Stomach smooth muscle (tissue), 2 donors: Measurements from ENCODE around the gene KRT73.

Source experiments
- H3K27ac ChIP-seq: one replicate; pipeline ENCODE4 v1.7.0; 2013; ENCODE audit warnings: mild to moderate bottlenecking, low read length, inconsistent platforms
- H3K27me3 ChIP-seq, 2 donors: one replicate each; pipeline ENCODE4 v1.7.0; 2013; ENCODE audit warnings: low read length in 2 of 2; ENCODE audit not compliant: insufficient read depth in 2 of 2, control insufficient read depth in 1 of 2
- H3K36me3 ChIP-seq, 2 donors: one replicate each; pipeline ENCODE4 v1.7.0; 2013; ENCODE audit warnings: low read length in 2 of 2; ENCODE audit not compliant: control insufficient read depth in 2 of 2, insufficient read depth in 2 of 2
- H3K4me1 ChIP-seq: one replicate; pipeline ENCODE4 v1.7.0; 2013; ENCODE audit warnings: low read length; ENCODE audit not compliant: control insufficient read depth, insufficient read depth
- H3K4me3 ChIP-seq, 2 donors: one replicate each; pipeline ENCODE4 v1.7.0; 2013; ENCODE audit warnings: low read length in 2 of 2
- H3K9ac ChIP-seq, 2 donors: one replicate each; pipeline ENCODE4 v1.7.0; 2013; ENCODE audit warnings: low read length in 2 of 2, mild to moderate bottlenecking in 1 of 2
- H3K9me3 ChIP-seq, 2 donors: one replicate each; pipeline ENCODE4 v1.7.0; 2013; ENCODE audit warnings: low read length in 2 of 2; ENCODE audit not compliant: control insufficient read depth in 2 of 2
- donor health status: healthy.
- donor health status: Pancreatic carcinoma.

The KRT73 gene

GRCh38 chr12:52570511-52570910 is 47.8 kb downstream of the KRT73 start:
- no peaks in the 10 kb centered on the region for H3K9me3 ChIP-seq
- no peaks in the 10 kb centered on the region for H3K4me1 ChIP-seq
- peaks cover 4 to 9% of the 10 kb centered on the region in 2 donors for H3K27me3 ChIP-seq
- no peak overlapping the region for H3K27ac ChIP-seq
- no peak overlapping the region for H3K9ac ChIP-seq
- no peaks in the 10 kb centered on the region for H3K36me3 ChIP-seq
- no peak overlapping the region for H3K4me3 ChIP-seq

DNA sequence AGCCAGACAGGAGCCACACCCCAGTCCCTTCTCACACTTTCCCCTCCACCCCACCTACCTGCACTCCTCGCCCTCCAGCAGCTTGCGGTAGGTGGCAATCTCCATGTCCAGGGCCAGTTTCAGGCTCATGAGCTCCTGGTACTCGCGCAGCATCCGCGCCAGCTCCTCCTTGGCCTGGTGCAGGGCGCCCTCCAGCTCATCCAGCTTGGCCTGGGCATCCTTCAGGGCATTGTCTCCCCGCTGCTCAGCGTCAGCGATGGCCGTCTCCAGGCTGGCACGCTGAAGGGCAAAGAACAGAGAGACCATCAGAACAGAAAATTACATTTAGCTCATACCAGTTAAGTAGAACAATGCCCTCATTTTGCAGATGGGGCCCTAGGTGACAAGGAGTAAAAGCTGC is 50.2 kb downstream of the KRT73 start:
- Histone ChIP-seq H3K9ac (no peak overlapping the region), H3K27me3 (peaks cover 4 to 15% of the 10 kb centered on the region in 2 donors), H3K36me3 (no peaks in the 10 kb centered on the region), H3K4me3 (no peak overlapping the region), H3K4me1 (no peaks in the 10 kb centered on the region), H3K27ac (no peak overlapping the region), H3K9me3 (no peaks in the 10 kb centered on the region)

DNA sequence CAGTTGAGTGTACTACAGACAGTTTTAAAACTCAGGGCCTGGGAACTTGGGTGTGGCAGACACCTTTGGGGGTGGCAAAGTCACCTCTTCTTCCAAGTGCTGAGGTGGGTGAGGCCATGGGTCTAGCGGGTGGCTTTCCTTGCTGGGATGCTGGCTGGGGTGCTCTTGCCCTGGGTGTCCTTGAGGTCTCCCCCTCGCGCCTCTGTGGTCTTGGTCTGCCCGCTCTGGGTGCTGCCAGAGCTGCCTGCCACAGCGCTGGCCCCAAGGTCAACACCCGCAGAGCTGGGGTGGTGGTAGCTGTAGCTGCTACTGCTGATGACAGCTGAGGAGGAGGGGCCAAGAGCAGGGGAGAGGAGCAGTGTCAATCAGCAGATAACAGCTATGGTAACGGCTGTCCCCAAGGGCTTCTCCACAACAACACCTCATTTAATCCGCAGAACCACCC is 51.5 kb downstream of the KRT73 start:
- Histone ChIP-seq H3K9me3 (no peaks in the 10 kb centered on the region), H3K4me3 (no peak overlapping the region), H3K27me3 (peaks cover 4 to 10% of the 10 kb centered on the region in 2 donors), H3K9ac (no peak overlapping the region), H3K36me3 (no peaks in the 10 kb centered on the region), H3K4me1 (no peaks in the 10 kb centered on the region), H3K27ac (no peak overlapping the region)

GRCh38 chr12:52564582-52564981 is 53.8 kb downstream of the KRT73 start:
- Histone ChIP-seq H3K9ac (no peak overlapping the region), H3K27ac (no peak overlapping the region), H3K36me3 (no peaks in the 10 kb centered on the region), H3K4me3 (no peak overlapping the region), H3K27me3 (peaks cover 0 to 8% of the 10 kb centered on the region in 2 donors), H3K9me3 (no peaks in the 10 kb centered on the region), H3K4me1 (no peaks in the 10 kb centered on the region)

DNA sequence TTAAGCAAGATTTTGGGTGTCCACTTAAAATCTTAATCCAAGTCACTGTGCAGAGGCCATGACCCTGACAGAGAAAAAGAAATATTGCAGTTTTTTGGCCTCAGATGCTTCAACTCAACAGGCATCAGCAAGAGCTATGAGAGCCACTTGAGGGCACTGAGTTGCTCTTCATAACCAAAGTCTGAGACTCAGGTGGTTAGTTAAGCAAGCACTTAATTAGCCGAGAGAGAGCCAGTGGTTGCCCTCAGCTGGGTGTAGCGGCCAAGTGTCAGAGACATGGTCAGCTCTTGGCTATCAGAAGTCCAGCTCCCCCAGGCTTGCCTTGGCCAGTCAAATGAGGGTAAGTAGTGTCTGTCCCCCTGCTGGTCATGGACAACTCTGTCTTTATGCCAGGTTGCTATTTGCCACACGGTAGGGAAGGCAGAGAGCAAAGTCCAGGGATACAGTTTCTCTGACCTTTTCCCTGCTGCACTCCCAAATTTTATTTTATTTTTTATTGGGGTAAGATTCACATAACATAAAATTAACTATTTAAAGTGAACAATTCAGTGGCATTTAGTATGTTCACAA is 56.4 kb downstream of the KRT73 start:
- H3K4me1 ChIP-seq = no peaks in the 10 kb centered on the region
- no peak overlapping the region for H3K9ac ChIP-seq
- peaks cover 0 to 8% of the 10 kb centered on the region in 2 donors for H3K27me3 ChIP-seq
- H3K9me3 ChIP-seq = no peaks in the 10 kb centered on the region
- H3K36me3 ChIP-seq = no peaks in the 10 kb centered on the region
- no peak overlapping the region for H3K4me3 ChIP-seq
- H3K27ac ChIP-seq = no peak overlapping the region

- Histone ChIP-seq H3K9me3 (no peaks in the 10 kb centered on the region), H3K27ac (no peak overlapping the region), H3K9ac (no peak overlapping the region), H3K36me3 (no peaks in the 10 kb centered on the region), H3K27me3 (peaks cover 0 to 2% of the 10 kb centered on the region in 2 donors), H3K4me1 (no peaks in the 10 kb centered on the region), H3K4me3 (no peak overlapping the region)
These were observed 58.4 kb downstream of the KRT73 start for GRCh38 chr12:52559979-52560378.

GRCh38 chr12:52558781-52559445 is 59.4 kb downstream of the KRT73 start:
- H3K4me3 ChIP-seq = no peak overlapping the region
- H3K9ac ChIP-seq = no peak overlapping the region
- H3K4me1 ChIP-seq = no peaks in the 10 kb centered on the region
- H3K27me3 ChIP-seq = peaks cover 0 to under 1% of the 10 kb centered on the region in 2 donors
- no peak overlapping the region for H3K27ac ChIP-seq
- no peaks in the 10 kb centered on the region for H3K36me3 ChIP-seq
- H3K9me3 ChIP-seq = no peaks in the 10 kb centered on the region
